Stimulated activated CD4-positive, alpha-beta T cell treated with anti-CD3 and anti-CD28 coated beads, Interleukin-2, amount 100 ng/mL, for 48 hours (primary cell): Measurements from ENCODE around the gene NETO2.
A peak's percentile ranks its signal among the peaks of the same experiment; 100 is the strongest.
"Not testable (repeated sequence)": the region's sequence is repeated elsewhere in the genome, so short reads cannot be mapped to it uniquely, and the experiment has no call there.

Experiments used
- DNase-seq, 2 donors: peaks; one replicate each; pipeline ENCODE4 v3.0.0-alpha.2; 2020

NETO2 gene, protein sequence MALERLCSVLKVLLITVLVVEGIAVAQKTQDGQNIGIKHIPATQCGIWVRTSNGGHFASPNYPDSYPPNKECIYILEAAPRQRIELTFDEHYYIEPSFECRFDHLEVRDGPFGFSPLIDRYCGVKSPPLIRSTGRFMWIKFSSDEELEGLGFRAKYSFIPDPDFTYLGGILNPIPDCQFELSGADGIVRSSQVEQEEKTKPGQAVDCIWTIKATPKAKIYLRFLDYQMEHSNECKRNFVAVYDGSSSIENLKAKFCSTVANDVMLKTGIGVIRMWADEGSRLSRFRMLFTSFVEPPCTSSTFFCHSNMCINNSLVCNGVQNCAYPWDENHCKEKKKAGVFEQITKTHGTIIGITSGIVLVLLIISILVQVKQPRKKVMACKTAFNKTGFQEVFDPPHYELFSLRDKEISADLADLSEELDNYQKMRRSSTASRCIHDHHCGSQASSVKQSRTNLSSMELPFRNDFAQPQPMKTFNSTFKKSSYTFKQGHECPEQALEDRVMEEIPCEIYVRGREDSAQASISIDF

DNA sequence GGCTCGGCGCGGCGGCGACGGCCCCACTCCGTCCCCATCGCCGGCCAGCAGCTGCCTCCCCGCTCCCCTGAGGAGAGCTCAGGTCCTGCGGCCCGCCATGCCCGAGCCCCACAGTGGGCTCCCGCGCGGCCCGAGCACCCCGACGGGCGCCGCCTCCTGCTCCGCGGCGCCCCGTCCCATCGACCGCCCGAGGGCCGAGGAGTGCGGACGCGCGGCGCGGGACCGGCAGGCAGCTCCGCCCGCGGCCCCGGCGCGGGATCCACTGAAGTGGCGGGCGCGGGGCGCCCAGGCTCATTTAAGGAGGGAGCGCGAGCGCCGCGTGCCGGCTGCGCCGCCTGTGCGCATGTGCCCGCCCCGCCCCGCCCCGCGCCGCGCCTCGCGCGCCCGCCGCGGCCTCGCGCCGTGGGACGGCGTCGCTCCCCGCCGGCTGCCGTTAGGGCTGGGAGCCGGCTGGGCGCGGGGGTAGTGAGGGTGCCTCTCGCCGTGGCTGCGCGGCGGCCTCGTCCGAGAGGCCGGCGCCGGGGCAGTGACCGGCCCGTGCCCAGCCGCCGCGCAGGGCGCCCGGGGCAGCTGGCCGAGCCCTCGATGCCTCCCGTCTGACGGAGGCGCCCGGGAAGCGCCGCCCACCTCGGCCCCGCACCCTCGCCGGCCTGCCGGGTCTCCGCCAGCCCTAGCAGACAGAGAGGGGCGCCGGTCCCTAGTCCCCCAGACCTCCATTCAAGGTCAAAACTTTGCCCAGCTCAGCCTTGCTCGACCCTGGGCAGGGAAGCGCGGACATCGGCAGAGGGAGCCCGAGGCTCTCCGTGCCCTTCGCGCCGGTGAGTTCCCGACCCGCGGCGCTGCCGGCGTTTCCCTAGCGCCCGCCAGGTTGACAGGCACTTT lies at the start of gene NETO2:
Gene NETO2, minus strand, starts transcription at position 269 of the 882 bp plus-strand sequence. CDS start 333 bp downstream, outside the sequence.
- peak; percentile 34 to 60 for DNase-seq

DNA sequence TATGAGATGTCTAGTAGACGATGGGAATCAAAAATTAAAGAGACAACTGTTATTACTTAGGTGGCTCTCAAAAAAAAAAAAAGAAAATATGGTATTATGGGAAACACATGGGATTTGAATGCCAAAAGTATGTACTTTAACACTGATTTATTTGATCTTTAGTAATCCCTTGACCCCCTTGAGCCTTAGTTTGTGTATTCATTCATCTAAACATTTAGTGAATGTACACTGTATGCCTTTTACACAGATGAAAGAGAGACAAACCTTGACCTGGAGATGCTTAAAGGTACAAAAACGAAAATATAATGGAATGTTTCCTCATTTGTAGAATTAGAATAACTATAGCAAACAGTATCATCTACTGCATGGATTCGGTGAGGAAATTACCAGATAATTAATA lies 38.6 kb upstream of the NETO2 start:
- DNase-seq: no peak

DNA sequence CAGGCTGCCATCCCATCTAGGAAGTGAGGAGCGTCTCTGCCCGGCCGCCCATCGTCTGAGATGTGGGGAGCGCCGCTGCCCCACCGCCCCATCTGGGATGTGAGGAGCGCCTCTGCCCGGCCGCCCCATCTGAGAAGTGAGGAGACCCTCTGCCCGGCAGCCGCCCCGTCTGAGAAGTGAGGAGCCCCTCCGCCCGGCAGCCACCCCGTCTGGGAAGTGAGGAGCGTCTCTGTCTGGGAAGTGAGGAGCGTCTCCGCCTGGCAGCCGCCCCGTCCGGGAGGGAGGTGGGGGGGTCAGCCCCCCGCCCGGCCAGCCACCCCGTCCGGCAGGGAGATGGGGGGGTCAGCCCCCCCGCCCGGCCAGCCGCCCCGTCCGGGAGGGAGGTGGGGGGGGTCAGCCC lies 37.3 kb upstream of the NETO2 start:
- DNase-seq: not testable (repeated sequence)

DNA sequence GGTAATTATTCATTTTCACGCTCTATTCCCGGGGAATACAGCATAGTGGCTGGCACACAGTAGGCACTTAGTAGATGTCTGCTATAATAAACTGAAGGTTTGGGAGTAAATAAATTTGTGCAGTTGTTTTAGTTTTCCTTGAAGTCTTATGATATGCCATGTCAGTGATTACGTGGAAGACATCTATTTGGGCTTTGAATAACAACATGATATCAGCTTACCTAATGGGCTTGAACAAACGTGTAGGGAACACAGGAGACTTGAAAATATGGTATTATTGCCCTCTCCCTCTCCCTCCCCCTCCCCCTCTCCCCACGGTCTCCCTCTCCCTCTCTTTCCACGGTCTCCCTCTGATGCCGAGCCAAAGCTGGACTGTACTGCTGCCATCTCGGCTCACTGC lies 36.3 kb upstream of the NETO2 start:
- no peak for DNase-seq

DNA sequence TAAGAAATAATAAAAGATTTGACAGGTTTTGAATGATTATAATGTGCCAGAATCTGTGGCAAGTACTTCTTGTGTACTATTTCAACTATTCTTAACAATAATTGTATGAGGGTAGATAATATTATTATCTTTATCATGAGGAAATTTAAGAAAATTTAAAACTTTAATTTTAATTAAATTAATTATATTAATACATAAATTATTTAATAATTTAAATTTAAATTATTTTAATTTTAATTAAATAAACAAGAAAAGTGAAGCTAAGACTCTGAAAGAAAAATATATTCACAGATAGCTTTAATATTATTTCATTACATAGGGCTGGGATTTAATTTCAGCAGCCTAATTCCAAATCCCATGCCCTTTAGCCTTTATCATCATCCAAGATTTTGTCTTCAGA lies 31.4 kb upstream of the NETO2 start:
- DNase-seq: no peak

DNA sequence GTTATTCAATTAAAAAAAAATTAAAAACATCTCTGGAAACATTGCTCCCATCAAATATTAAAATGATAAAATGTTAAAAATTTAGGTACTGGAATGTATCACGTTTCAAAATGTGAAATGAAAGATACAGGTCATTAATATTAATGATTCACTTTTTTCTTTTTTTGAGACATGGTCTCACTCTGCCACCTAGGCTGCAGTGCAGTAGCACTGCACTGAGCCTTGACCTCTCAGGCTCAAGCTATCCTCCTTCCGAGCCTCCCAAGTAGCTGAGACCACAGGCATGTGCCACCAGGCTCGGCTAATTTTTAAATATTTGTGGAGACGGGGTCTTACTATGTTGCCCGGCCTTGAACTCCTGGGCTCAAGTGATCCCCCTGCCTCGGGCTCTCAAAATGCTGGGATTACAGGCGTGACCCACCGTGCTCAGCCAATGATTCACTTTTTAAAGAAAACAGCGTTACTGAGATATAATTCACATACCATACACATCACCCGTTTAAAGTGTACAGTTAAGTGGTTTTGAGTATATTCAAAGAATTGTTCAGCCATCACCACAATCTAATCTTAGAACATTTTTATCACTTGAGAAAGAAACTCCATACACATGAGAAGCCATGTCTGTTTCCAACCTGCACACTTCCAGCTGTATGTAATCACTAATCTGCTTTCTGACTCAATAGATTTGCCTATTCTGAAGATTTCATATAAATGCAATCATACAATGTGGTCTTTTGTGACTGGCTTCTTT lies 19.1 kb upstream of the NETO2 start:
- DNase-seq: no peak

DNA sequence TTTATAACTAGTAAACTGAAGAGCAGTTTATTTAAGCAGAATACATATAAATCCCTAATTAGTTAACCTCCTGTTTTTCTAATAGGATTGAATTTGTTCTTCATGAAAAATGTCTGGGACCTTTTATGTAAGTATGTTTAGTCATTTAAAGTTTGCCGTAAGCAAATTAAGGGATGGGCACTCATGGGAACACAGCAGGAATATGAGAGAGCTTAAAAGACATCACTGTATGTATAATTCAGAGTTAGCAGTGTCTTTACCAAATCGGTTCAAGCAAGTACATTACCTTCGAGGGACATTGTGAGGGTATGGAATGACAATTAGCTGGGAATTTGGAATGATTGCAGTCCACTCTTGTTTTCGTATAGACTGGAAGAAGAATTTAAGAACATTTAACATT lies 17.7 kb upstream of the NETO2 start:
- no peak for DNase-seq

DNA sequence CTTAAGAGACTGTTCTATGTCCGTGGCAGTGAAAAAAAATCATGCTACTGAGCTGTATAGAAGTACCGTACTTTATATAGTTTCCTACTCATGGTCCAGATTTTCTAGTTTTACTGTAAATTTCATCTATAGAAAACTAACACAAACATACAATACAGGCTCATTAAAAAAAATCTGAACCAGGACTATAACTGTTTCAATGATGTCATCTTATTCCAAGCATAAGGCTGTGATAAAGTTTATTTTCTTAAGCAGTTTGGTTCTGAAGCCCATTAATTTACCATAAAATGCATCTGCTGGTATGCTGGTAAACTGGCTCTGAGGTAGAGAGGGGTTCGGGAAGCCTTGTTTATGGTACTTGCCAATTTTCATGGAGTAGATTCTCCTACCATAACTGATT lies 16.7 kb upstream of the NETO2 start:
- DNase-seq: no peak

DNA sequence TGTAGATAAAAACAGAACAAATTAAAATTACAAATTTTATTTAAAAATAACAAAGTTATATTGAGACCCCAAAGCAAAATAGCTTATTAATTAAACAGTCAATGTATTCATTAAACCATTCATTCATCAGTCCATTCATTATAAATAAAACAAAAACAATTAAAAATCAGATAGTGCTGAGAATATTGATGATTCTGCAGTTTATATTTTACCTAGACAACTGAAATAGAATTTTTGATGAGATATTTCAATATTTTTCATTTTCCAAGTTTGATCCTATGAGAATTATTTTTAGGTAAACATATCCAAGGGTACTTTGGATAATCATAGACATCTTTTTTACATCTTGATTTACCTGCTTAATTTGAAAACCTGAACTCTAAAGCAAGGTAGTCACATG lies 15.2 kb upstream of the NETO2 start:
- no peak for DNase-seq

DNA sequence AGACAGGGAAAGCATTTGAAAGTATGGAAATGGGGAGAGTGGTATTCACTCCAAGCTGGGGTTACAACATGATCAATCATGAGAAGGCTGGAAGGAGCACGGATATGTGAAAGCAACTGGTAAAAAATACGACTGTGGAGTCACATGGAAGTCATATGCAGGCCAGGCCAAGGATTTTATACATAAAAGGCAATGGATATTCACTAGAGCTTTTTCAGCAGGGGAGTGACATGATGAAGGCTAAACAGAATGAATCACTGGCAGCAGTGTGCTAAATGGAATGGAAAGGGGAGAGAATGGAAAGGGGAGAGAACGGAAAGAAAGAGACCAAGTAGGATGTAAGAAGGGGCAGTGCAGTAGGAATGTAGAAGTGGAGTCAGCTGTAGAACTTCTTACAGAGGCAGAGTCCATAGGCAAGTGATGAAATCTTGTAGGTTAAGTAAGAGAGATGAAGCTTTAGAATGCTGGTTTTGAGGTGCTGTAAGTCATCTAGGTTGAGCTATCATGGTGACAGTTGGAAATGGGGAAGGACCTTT lies 13.0 kb upstream of the NETO2 start:
- no peak for DNase-seq

DNA sequence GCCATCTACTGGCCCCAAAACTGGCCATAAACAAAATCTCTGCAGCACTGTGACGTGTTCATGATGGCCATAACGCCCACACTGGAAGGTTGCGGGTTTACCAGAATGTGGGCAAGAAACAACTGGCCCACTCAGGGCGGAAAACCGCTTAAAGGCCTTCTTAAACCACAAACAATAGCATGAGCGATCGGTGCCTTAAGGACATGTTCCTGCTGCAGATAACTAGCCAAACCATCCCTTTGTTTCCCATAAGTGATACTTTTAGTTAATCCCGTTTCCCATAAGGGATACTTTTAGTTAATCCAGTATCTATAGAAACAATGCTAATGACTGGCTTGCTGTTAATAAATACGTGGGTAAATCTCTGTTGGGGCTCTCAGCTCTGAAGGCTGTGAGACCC lies 8.8 kb upstream of the NETO2 start:
- DNase-seq: not testable (repeated sequence)

DNA sequence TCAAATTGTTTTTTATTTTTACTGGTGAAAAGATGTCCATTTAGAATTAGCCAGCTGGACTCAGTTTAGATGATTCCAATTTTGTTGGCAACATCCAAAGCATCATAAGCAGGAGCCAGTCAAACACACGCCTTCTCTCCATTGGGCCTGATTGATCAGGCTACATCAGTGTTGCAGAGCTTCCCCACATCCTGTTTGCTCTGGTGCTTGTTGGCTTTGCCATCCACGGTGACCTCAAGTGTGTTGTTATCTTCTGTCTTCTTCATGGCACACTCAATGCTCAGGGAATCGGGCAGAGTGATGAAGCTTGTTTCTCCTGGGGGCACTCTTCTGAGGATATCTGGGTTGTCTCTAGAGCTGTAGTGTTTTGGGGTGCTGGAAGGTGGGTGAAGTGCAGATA lies 6.3 kb upstream of the NETO2 start:
- no peak for DNase-seq

DNA sequence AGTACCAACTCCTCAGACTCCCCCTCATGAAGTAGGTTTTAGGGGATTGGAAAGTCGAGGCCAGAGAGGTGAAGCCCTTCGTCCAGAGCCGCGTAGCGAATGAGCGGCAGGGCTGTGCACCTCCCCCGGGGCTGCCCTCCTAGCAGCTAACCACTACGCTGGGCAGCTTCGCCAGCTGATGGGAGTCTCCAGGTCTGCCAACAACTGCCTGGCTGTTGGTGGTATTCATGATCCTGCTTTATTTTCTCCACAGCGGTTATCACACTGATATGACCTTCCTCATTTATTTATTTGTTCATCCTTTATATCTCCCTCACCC lies 773 bp upstream of the NETO2 start:
- no peak for DNase-seq

DNA sequence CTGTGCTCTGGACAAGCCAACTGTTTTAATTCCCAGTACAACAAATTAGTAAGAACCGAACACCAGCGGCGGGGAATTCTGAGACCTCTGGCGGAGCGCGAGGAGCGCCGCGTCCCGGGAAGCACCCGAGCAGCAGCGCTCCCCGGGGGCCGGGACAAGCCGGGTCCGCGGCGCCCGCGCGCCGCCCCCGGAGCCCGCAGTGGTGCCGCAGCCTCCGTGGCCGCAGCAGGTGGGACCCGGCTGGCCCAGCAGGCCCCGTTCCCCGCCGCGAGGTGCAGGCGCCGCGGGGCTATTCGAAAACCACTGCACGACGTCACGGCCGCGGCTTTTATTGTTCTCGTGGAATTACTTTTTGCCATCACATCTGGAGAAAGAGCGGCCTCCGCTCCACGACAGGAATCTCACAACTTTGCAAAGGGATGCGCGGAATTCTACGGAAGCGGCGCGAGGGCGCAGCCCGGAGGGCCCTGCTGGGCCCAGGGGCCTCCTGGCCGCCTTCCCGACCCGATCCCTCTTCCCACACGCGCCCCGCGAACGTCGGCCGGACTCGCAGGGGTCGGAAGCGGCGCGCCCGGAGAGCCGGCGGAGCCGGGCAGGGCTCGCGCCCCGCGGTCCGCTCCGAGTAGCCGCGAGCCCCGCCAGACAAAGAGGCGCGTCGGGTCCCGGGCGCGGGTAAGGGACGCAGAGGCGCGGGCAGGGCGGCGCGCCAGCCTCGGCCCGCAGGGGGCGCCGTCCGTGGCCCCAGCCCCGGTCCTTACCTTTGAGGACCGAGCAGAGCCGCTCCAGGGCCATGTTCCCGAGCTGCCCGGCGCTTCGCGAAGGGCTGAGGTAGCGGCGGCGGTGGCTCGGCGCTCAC lies 696 bp downstream of the NETO2 start:
- DNase-seq: peak; percentile 65 to 73

DNA sequence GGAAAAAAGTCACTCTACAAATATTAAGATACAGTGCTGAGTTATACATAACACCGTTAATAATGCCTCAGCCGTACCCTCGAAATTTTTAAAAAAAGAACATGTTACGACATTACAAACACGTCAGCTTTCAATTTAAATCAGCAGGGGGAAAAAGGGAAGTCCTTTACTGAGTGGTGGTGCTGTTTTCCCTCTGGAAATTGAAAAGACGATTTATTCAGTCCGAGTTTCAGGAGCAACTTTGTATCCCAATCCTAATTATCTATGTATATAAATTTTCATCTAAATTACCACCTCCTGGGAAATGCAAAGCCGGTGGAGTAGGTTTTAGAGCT lies 1.3 kb downstream of the NETO2 start:
- no peak for DNase-seq

DNA sequence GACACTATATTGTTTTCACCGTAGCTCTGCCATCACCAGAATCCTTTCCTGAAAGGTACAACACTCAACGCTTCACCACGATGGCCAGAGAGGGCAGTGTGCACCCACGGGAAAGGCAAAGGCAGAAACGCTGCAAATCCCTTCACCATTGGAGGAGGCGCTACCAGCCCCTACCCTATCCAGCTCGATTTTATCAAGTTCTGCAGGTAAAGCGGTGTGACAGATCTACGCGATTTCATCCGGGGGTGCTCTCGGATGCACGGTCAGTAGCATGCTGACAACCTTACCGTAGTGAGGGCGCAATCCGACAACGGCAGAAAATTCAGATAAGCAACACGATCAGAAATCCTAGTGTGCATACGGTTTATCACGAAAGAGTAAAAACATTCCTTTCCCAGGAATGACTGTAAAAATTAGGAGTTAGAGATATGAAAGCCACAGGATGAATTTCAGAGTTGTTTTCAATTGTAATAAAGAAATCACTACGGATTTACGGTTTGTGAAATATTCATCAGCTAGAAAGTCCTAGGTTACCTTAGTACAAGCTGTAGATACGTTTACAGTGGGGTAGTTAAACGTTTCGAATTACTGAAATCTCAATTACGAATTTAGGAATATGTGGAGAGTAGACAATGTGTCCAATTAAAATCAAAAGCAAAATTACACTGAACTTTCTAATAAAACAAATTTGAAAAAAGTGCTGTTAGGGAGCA lies 1.8 kb downstream of the NETO2 start:
- DNase-seq: peak; percentile 71 to 73

DNA sequence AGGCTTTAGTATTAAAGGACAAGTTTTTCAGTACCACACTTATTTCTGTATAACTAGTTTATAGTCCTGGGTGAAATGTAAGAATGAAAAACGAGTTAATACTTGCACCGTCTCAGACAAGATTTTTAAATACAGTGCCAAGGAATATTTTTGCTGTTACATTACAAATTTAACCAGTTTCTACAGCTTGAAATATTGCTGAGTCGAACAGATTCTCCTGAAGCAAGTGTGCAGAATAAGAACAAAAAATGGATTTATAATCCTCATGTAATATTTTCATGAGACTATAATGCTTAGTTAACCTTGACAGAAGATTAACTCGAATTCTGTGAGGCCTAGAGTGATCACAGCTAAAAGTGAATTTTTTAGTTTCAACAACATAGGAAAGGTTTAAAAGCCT lies 3.1 kb downstream of the NETO2 start:
- DNase-seq: no peak

DNA sequence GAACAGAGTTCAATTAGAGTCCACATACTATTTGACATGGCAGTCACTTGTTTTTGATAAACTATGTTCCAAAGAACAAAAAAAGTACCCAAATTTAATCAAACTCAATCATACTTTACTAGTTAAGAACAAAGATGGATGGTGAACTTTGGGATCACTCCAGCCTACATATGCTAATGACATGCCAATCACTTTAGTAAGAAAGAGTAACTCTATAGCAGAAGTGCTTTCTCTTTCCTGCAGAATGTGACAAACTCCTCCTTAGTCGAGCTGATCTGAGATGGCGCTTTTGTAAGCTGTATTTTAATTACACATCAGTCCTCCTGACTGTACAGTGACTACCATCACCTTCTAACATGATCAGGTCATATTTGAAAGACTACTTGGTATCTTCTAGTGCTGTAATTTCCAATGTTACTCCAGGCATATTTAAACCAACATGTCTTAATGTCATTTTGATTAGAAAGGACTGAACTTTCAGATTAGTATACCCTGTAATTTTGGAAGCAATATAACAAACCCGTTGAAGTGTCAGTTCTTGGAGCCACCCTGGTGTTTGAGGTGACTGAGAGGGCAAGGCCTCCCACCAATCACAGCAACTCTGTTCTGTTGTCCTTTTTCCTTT lies 4.1 kb downstream of the NETO2 start:
- DNase-seq: no peak

DNA sequence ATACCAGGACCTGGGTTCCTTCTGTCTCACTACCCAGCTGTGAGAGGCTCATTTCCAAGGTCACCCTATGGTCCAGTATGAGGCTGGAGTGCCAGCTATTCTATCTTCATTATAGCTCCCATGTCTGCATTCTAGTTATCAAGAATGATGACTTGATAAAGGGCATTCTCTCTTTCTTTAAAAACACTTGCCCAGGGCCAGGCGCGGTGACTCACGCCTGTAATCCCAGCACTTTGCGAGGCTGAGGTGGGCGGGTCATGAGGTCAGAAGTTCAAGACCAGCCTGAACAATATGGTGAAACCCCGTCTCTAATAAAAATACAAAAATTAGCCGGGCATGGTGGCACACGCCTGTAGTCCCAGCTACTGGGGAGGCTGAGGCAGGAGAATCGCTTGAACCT lies 5.8 kb downstream of the NETO2 start:
- DNase-seq: not testable (repeated sequence)

DNA sequence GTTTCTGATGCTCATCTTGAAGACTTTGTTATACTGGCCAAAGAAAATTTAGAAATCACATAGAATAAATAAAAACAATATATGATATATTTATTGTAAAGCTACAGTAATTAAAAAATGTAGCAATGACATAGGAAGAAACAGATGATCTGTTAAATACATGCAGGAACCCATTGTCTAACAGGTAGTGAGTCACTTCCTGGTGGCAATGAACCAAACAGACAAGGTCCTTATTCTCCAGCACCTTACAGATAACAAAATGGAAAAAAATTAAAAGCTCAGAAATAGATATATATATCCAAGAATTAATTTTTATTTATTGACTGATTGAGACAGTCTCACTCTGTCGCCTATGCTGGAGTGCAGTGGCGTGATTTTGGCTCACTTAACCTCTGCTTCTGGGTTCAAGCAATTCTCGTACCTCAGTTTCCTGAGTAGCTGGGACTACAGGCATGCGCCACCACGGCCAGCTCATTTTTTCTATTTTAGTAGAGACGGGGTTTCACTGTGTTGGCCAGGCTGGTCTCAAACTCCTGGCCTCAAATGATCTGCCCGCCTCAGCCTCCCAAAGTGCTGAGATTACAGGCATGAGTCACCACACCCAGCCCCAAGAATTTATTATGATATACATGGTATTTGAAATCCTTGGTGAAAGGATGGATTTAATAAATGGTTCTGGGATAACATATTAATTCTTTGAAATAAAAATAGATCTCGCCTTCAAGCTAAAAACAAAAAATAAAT lies 7.5 kb downstream of the NETO2 start:
- DNase-seq: no peak
